CD14-positive monocyte (primary cell): ENCODE results near the gene SLC2A9. TPM values are rescaled to one million over a fixed set of nuclear protein-coding genes. Genes with fewer than 3 reads are reported as not detected.

ENCODE experiments used
- DNase-seq, 3 donors: peaks; one replicate each; pipeline ENCODE4 v3.0.0-alpha.2; 2011 to 2022
- H2AFZ ChIP-seq: 2 replicates; pipeline ENCODE4 v1.6.0; 2012; ENCODE audit warnings: mild to moderate bottlenecking, low read depth, low read length, inconsistent platforms; ENCODE audit not compliant: insufficient read depth, poor library complexity, severe bottlenecking
- H3K27ac ChIP-seq, 2 donors: 1 replicate in 1 of 2; 2 replicates in 1 of 2; pipeline ENCODE4 v1.5.1; 2012 to 2013; ENCODE audit warnings: low read length in 2 of 2, control low read depth in 1 of 2, inconsistent platforms in 1 of 2, low read depth in 1 of 2, mild to moderate bottlenecking in 1 of 2
- H3K27me3 ChIP-seq, 2 donors: one replicate each; pipeline versions ENCODE4 v1.6.0 to v1.6.1; 2011 to 2013; ENCODE audit warnings: low read length in 2 of 2; ENCODE audit not compliant: control insufficient read depth in 2 of 2, insufficient read depth in 2 of 2
- H3K36me3 ChIP-seq, 2 donors: replicated peaks in 1 of 2; 1 replicate in 1 of 2; 2 replicates in 1 of 2; pipeline versions ENCODE4 v1.5.1 to v1.6.1; 2012 to 2013; ENCODE audit warnings: low read length in 2 of 2, control low read depth in 1 of 2, inconsistent platforms in 1 of 2, mild to moderate bottlenecking in 1 of 2; ENCODE audit not compliant: insufficient read depth in 2 of 2, control insufficient read depth in 1 of 2
- H3K4me1 ChIP-seq, 2 donors: 1 replicate in 1 of 2; 2 replicates in 1 of 2; pipeline versions ENCODE4 v1.5.1 to v1.6.1; 2012 to 2013; ENCODE audit warnings: low read length in 2 of 2, control low read depth in 1 of 2, inconsistent platforms in 1 of 2, mild to moderate bottlenecking in 1 of 2, moderate library complexity in 1 of 2; ENCODE audit not compliant: insufficient read depth in 2 of 2, control insufficient read depth in 1 of 2
- H3K4me2 ChIP-seq: replicated peaks from 2 replicates; pipeline ENCODE3; 2012; ENCODE audit warnings: low read length, moderate library complexity, mild to moderate bottlenecking; ENCODE audit not compliant: poor library complexity, severe bottlenecking; ENCODE audit errors: extremely low read depth
- H3K4me3 ChIP-seq, 3 experiments: fragments of 200-600 bp in 1 of 3; sonication (generic) in 1 of 3; replicated peaks in 1 of 3; 1 replicate in 2 of 3; 2 replicates in 1 of 3; pipeline ENCODE4 v1.5.1; 2011 to 2013; ENCODE audit warnings: low read length in 3 of 3, mild to moderate bottlenecking in 3 of 3, control low read depth in 2 of 3, low read depth in 2 of 3, inconsistent platforms in 1 of 3, moderate library complexity in 1 of 3
- H3K79me2 ChIP-seq: 2 replicates; pipeline ENCODE4 v1.6.0; 2012; ENCODE audit warnings: mild to moderate bottlenecking, control low read depth, inconsistent platforms, low read length, moderate library complexity; ENCODE audit not compliant: insufficient read depth
- H3K9ac ChIP-seq: 2 replicates; pipeline ENCODE4 v1.6.0; 2017; ENCODE audit warnings: low read length, mild to moderate bottlenecking; ENCODE audit not compliant: insufficient read depth, poor library complexity, severe bottlenecking
- H3K9me3 ChIP-seq, 2 donors: replicated peaks in 1 of 2; 1 replicate in 1 of 2; 2 replicates in 1 of 2; pipeline versions ENCODE4 v1.5.1 to v1.6.1; 2012 to 2013; ENCODE audit warnings: low read length in 2 of 2, control low read depth in 1 of 2; ENCODE audit not compliant: control insufficient read depth in 1 of 2, insufficient read depth in 1 of 2
- H4K20me1 ChIP-seq: 2 replicates; pipeline ENCODE4 v1.6.0; 2012; ENCODE audit warnings: mild to moderate bottlenecking, low read length, control low read depth, moderate library complexity; ENCODE audit not compliant: insufficient read depth
- H3K27ac Mint-ChIP-seq, 7 donors: one replicate each; pipeline ENCODE4 v1.8.0; 2020; ENCODE audit warnings: mild to moderate bottlenecking in 7 of 7, mixed read lengths in 7 of 7, moderate library complexity in 6 of 7, inconsistent platforms in 2 of 7
- H3K27me3 Mint-ChIP-seq, 3 donors: one replicate each; pipeline ENCODE4 v1.8.0; 2021 to 2022; ENCODE audit warnings: low read depth in 3 of 3, mild to moderate bottlenecking in 3 of 3, mixed read lengths in 3 of 3, moderate library complexity in 3 of 3, inconsistent platforms in 1 of 3
- H3K36me3 Mint-ChIP-seq, 2 donors: one replicate each; pipeline ENCODE4 v1.8.0; 2020; ENCODE audit warnings: mixed read lengths in 2 of 2, inconsistent platforms in 1 of 2, mild to moderate bottlenecking in 1 of 2
- H3K4me1 Mint-ChIP-seq: one replicate; pipeline ENCODE4 v1.8.0; 2020; ENCODE audit warnings: mild to moderate bottlenecking, mixed read lengths
- H3K4me3 Mint-ChIP-seq, 2 donors: one replicate each; pipeline ENCODE4 v1.8.0; 2020; ENCODE audit warnings: mild to moderate bottlenecking in 2 of 2, mixed read lengths in 2 of 2, moderate library complexity in 1 of 2
- H3K9me3 Mint-ChIP-seq, 7 donors: one replicate each; pipeline ENCODE4 v1.8.0; 2020 to 2022; ENCODE audit warnings: mixed read lengths in 7 of 7, mild to moderate bottlenecking in 6 of 7, moderate library complexity in 6 of 7, inconsistent platforms in 2 of 7
- CTCF ChIP-seq: fragments of 200-600 bp; IDR thresholded peaks from one replicate; pipeline ENCODE4 v1.8.0; 2022; ENCODE audit warnings: antibody characterized with exemption, mild to moderate bottlenecking
- WGBS: methylation state at CpG from one replicate; pipeline ENCODE4 v1.1.5; 2013; ENCODE audit warnings: missing lambda C conversion rate; ENCODE audit not compliant: insufficient coverage; 5-methylcytosine and 5-hydroxymethylcytosine counted together
- intact Hi-C, 2 donors: fragments of 100-400 bp; cut with micrococcal nuclease; formaldehyde crosslinking; loops; one replicate each; pipeline versions ENCODE4 v1.15.0 to v1.15.1; 2023
- polyA plus RNA-seq, 3 donors: library from polyadenylated mRNA; depleted of rRNA in 1 of 3; unstranded in 2 of 3; stranded (reverse) in 1 of 3; fragments of 300-500 nt in 2 of 3; fragments of >200 nt in 1 of 3; fragmentation: Illumina TruSeq in 2 of 3; gene quantifications; 1 replicate in 2 of 3; 2 replicates in 1 of 3; pipeline ENCODE4 v1.2.3, GENCODE V29; 2012 to 2021

The SLC2A9 gene
- polyA plus RNA-seq, 3 donors, result 27.3 to 38.6 (median 34.7) TPM

DNA sequence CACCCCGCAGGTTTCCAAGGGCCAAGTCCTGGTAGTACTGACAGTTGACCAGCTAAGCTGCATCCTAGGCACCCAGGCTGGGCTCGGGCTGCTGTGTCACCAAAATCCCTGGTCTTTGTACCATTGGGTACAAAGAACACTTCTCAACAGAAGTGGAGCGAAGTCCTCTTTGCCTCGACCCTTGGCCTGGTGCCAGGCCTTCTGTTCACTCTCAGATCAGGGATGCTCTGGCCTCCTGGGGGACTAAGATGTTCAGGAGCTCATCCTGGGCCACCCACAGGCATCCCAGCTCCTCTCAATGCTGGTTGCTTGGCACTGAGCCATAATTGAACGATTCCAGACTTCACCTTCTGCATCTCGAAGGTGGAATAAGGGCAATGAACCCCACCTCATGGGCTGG is 13.8 kb upstream of the SLC2A9 start:
- Histone ChIP-seq H3K27me3 (no peaks in the 10 kb centered on the region), H3K9me3 (no peaks in the 10 kb centered on the region), H3K4me1 (peaks cover 32 to 35% of the 10 kb centered on the region in 2 donors), H3K9ac (no peak overlapping the region), H3K36me3 (no peaks in the 10 kb centered on the region), H2AFZ (no peak overlapping the region), H3K4me3 (no peak overlapping the region), H3K4me2 (no peak overlapping the region), H3K79me2 (no peaks in the 10 kb centered on the region), H3K27ac (no peak overlapping the region), H4K20me1 (no peaks in the 10 kb centered on the region)
- H3K27me3 Mint-ChIP-seq, result peaks cover 0 to 1% (median 0%) of the 10 kb centered on the region in 3 donors
- peaks cover 36% of the 10 kb centered on the region for H3K4me1 Mint-ChIP-seq
- H3K27ac Mint-ChIP-seq, result no peak overlapping the region
- H3K9me3 Mint-ChIP-seq, result no peaks in the 10 kb centered on the region
- intact Hi-C loops, result no loop called here
- no peak for DNase-seq
- WGBS, result 84% methylated on average over 5 of the region's 6 CpGs
- no peak for TF ChIP-seq CTCF
- no peak overlapping the region for H3K4me3 Mint-ChIP-seq
- H3K36me3 Mint-ChIP-seq, result peaks cover 0 to 4% of the 10 kb centered on the region in 2 donors

DNA sequence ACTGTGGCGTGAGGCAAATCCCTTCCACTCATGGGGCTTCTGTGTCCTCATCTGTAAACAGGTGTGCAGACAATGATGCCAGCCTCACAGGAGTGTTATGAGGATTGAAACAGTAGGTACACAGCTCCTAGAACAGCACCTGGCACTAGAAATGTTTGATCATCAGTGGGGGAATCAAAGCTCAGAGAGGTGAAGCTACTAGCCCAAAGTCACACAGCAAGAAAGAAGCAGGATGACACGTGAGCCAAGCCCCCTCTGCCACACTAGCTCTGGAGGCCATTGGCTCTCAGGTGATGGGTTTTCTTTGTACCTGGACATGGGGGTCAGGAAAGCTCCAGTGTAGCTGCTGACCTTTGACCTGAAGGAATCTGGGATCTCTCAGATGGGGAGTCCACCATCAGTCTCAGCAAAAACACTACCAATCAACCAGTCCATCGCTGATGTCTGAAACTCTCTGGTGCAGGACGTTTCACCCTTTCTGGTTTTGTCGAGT is 13.4 kb upstream of the SLC2A9 start:
- H3K4me1 ChIP-seq, result peaks cover 32 to 35% of the 10 kb centered on the region in 2 donors
- no peaks in the 10 kb centered on the region for H4K20me1 ChIP-seq
- H3K4me2 ChIP-seq, result no peak overlapping the region
- no peak for DNase-seq
- Mint-ChIP-seq H3K36me3 (peaks cover 0 to 1% of the 10 kb centered on the region in 2 donors), H3K4me3 (no peak overlapping the region), H3K4me1 (peaks cover 36% of the 10 kb centered on the region), H3K9me3 (no peaks in the 10 kb centered on the region), H3K27ac (peak overlapping the region in 1 of 7 donors; percentile 76), H3K27me3 (peaks cover 0 to 1% (median 0%) of the 10 kb centered on the region in 3 donors)
- no peaks in the 10 kb centered on the region for H3K9me3 ChIP-seq
- H3K79me2 ChIP-seq, result no peaks in the 10 kb centered on the region
- WGBS, result 89% methylated on average over 3 of the region's 5 CpGs
- intact Hi-C loops, result no loop called here
- no peaks in the 10 kb centered on the region for H3K27me3 ChIP-seq
- no peak overlapping the region for H3K4me3 ChIP-seq
- no peaks in the 10 kb centered on the region for H3K36me3 ChIP-seq
- no peak overlapping the region for H2AFZ ChIP-seq
- H3K9ac ChIP-seq, result no peak overlapping the region
- no peak overlapping the region for H3K27ac ChIP-seq
- TF ChIP-seq CTCF, result no peak
